NT2/D1 (cell line): ENCODE measurements around the gene PHPT1.

Experiments used
- YY1 ChIP-seq: IDR thresholded peaks from 2 replicates; pipeline ENCODE4 v1.6.1; 2011; ENCODE audit not compliant: insufficient read length, insufficient read depth
- ZNF274 ChIP-seq: IDR thresholded peaks from 2 replicates; pipeline ENCODE4 v1.6.1; 2011; ENCODE audit warnings: mild to moderate bottlenecking, low read depth, low read length

DNA sequence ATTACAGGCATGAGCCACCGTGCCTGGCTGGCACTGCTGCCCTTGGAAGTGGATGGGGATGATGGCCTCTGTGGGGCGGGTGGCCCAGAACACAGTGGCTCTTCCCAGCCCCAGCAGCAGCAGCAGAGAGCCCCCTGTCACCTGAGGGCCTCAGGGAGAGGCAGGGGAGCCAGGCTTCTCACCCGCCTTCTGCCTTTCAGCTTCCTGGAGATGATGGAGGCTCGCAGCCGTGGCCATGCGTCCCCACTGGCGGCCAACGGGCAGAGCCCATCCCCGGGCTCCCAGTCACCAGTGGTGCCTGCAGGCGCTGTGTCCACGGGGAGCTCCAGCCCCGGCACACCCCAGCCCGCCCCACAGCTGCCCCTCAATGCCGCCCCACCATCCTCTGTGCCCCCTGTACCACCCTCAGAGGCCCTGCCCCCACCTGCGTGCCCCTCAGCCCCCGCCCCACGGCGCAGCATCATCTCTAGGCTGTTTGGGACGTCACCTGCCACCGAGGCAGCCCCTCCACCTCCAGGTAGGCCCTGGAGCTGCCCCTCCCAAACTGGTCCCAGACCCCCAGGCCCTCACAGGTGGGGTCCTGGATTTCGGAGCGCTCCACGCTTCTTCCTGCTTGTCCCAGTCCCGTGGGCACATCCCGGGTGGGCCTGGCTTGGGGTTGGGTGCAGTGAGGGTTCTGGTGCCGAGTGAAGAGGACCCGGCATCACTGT, 11.9 kb upstream of the PHPT1 start:
- TF ChIP-seq ZNF274, result no peak
- TF ChIP-seq YY1, result no peak
